PC-3 (cell line): ENCODE measurements around the gene TBC1D30. TPM values are rescaled to one million over a fixed set of nuclear protein-coding genes. Genes with fewer than 3 reads are reported as not detected.

Experiments
- ATAC-seq: fragments of 200-7000 bp; cut with Tn5 transposase; 2 replicates; pipeline ENCODE4 v1.9.1; 2020; ENCODE audit warnings: mild to moderate bottlenecking, moderate library complexity
- BruUV-seq: library from RNA; stranded (reverse); fragments of 400-500 nt; replicated peaks from 2 replicates; lab custom pipeline; 2021; lab: Mats Ljungman, UMichigan
- CTCF ChIA-PET: fragments of 300-600 bp; sonication (Branson Sonifier 250); formaldehyde crosslinking; loops from one replicate; lab custom pipeline; 2022; ENCODE audit warnings: antibody characterized with exemption; lab: Charles Lee
- POLR2A ChIA-PET: fragments of 300-600 bp; sonication (Branson Sonifier 250); formaldehyde crosslinking; loops from one replicate; lab custom pipeline; 2022; ENCODE audit warnings: antibody characterized with exemption; ENCODE audit not compliant: unreplicated experiment; lab: Charles Lee
- DNase-seq: peaks from one replicate; pipeline ENCODE4 v3.0.0-alpha.2; 2015
- H2AFZ ChIP-seq: fragments of 300-600 bp; sonication (generic); 2 replicates; pipeline ENCODE4 v1.6.0; 2016; ENCODE audit warnings: antibody characterized with exemption, low read length
- H3F3A ChIP-seq: fragments of 300-600 bp; sonication (generic); one replicate; pipeline ENCODE4 v1.6.0; 2017; ENCODE audit warnings: antibody characterized with exemption, low read length, control low read depth, mild to moderate bottlenecking; ENCODE audit not compliant: unreplicated experiment
- H3K27ac ChIP-seq: fragments of 300-600 bp; sonication (generic); 2 replicates; pipeline ENCODE4 v1.5.1; 2016; ENCODE audit warnings: mild to moderate bottlenecking, low read length
- H3K27me3 ChIP-seq: fragments of 300-600 bp; sonication (generic); 2 replicates; pipeline ENCODE4 v1.6.1; 2016; ENCODE audit warnings: low read length, mixed read lengths
- H3K36me3 ChIP-seq: fragments of 300-600 bp; sonication (generic); 2 replicates; pipeline ENCODE4 v1.6.1; 2016; ENCODE audit warnings: low read depth, mixed run types, low read length, mixed read lengths
- H3K4me1 ChIP-seq: fragments of 300-600 bp; sonication (generic); 2 replicates; pipeline ENCODE4 v1.5.1; 2016; ENCODE audit warnings: low read length; ENCODE audit not compliant: insufficient read depth
- H3K4me2 ChIP-seq: fragments of 300-600 bp; sonication (generic); 2 replicates; pipeline ENCODE4 v1.6.0; 2016; ENCODE audit warnings: low read length
- H3K4me3 ChIP-seq: fragments of 300-600 bp; sonication (generic); 2 replicates; pipeline ENCODE4 v1.5.1; 2016; ENCODE audit warnings: mild to moderate bottlenecking, low read length, mixed read lengths
- H3K79me2 ChIP-seq: fragments of 300-600 bp; sonication (generic); 2 replicates; pipeline ENCODE4 v1.6.1; 2017; ENCODE audit warnings: low read length, mixed read lengths
- H3K9ac ChIP-seq: fragments of 300-600 bp; sonication (generic); 2 replicates; pipeline ENCODE4 v1.6.0; 2016; ENCODE audit warnings: mild to moderate bottlenecking, low read length
- H3K9me2 ChIP-seq: fragments of 300-600 bp; sonication (generic); replicated peaks from 2 replicates; pipeline ENCODE4 v1.6.1; 2016; ENCODE audit warnings: mixed run types, low read length, mixed read lengths
- H3K9me3 ChIP-seq: fragments of 300-600 bp; sonication (generic); 2 replicates; pipeline ENCODE4 v1.6.1; 2016; ENCODE audit warnings: low read length, mixed read lengths
- H4K20me1 ChIP-seq: fragments of 300-600 bp; sonication (generic); 2 replicates; pipeline ENCODE4 v1.6.1; 2016; ENCODE audit warnings: low read length, mixed read lengths
- CTCF ChIP-seq: fragments of 300-600 bp; sonication (generic); conservative IDR thresholded peaks from 2 replicates; pipeline ENCODE4 v1.5.1; 2017; ENCODE audit warnings: antibody characterized with exemption, low read depth, mild to moderate bottlenecking, low read length
- EZH2 ChIP-seq: fragments of 300-600 bp; sonication (generic); IDR thresholded peaks from one replicate; pipeline ENCODE4 v1.6.1; 2017; ENCODE audit warnings: antibody characterized with exemption, mild to moderate bottlenecking, low read length; ENCODE audit not compliant: unreplicated experiment
- EZH2phosphoT487 ChIP-seq: fragments of 300-600 bp; sonication (generic); IDR thresholded peaks from 2 replicates; pipeline ENCODE4 v1.6.1; 2018; ENCODE audit warnings: mild to moderate bottlenecking, antibody characterized with exemption, low read length, borderline replicate concordance
- intact Hi-C: fragments of 100-400 bp; cut with micrococcal nuclease; formaldehyde crosslinking; loops from 2 replicates; pipeline ENCODE4 v1.9.0; 2023
- total RNA-seq: library from RNA; depleted of rRNA; stranded (reverse); fragments of >200 nt; gene quantifications from 2 replicates; pipeline ENCODE4 v1.2.3, GENCODE V29; 2014

The TBC1D30 gene
- total RNA-seq, 1 experiment from 2014 or later, result 16.8 TPM

GRCh38 chr12:64825143-64826021, 935 bp downstream of the TBC1D30 start:
- Histone ChIP-seq H3K36me3 (peaks cover under 1% of the 10 kb centered on the region; the same call in 1 of the 2 replicates), H3K9me2 (no peaks in the 10 kb centered on the region), H3F3A (no peaks in the 10 kb centered on the region), H3K79me2 (no peaks in the 10 kb centered on the region), H4K20me1 (no peaks in the 10 kb centered on the region), H3K27ac (no peak overlapping the region), H3K4me2 (peak overlapping the region; percentile 99), H3K9ac (no peak overlapping the region), H3K4me1 (0 out of 2 replicates have a peak, but pooled peaks cover 4% of the 10 kb centered on the region), H3K27me3 (no peaks in the 10 kb centered on the region), H2AFZ (peak overlapping the region; percentile 91; the same call in 1 of the 2 replicates), H3K4me3 (peak overlapping the region; percentile 73), H3K9me3 (0 out of 2 replicates have a peak, but pooled peaks cover 5% of the 10 kb centered on the region)
- ChIA-PET CTCF (interaction anchor here (0.6 kb wide), 1 partner anchor 43 kb away, joined by 3 read pairs; no protein-coding TSS in a partner anchor), POLR2A (no interaction called here)
- BruUV-seq, result no TSS peak
- TF ChIP-seq EZH2 (no peak), CTCF (no peak), EZH2phosphoT487 (no peak)
- DNase-seq, result no peak
- no peak for ATAC-seq
- intact Hi-C loops, result no loop called here

GRCh38 chr12:64826234-64826633, 1.8 kb downstream of the TBC1D30 start:
- TF ChIP-seq EZH2phosphoT487, result no peak
- no peak for TF ChIP-seq EZH2
- no peak for TF ChIP-seq CTCF
- Histone ChIP-seq H3K4me3 (no peak overlapping the region), H4K20me1 (no peaks in the 10 kb centered on the region), H2AFZ (no peak overlapping the region), H3K27ac (no peak overlapping the region), H3K36me3 (no peaks in the 10 kb centered on the region; the same call in 1 of the 2 replicates), H3K9me2 (no peaks in the 10 kb centered on the region), H3K4me2 (no peak overlapping the region), H3K79me2 (no peaks in the 10 kb centered on the region), H3F3A (no peaks in the 10 kb centered on the region), H3K9me3 (0 out of 2 replicates have a peak, but pooled peaks cover 5% of the 10 kb centered on the region), H3K27me3 (no peaks in the 10 kb centered on the region), H3K9ac (no peak overlapping the region), H3K4me1 (0 out of 2 replicates have a peak, but pooled peaks cover 4% of the 10 kb centered on the region)
- ATAC-seq (no peak), DNase-seq (no peak)
- intact Hi-C loops, result no loop called here
- ChIA-PET POLR2A (no interaction called here), CTCF (no interaction called here)
- no TSS peak for BruUV-seq

- Histone ChIP-seq H3K4me2 (no peak overlapping the region), H3K4me1 (0 out of 2 replicates have a peak, but pooled peaks cover 4% of the 10 kb centered on the region), H4K20me1 (no peaks in the 10 kb centered on the region), H3F3A (no peaks in the 10 kb centered on the region), H3K9me3 (no peaks in the 10 kb centered on the region), H3K79me2 (no peaks in the 10 kb centered on the region), H3K27ac (no peak overlapping the region), H3K9ac (no peak overlapping the region), H3K4me3 (no peak overlapping the region), H3K36me3 (peaks cover 10% of the 10 kb centered on the region; the same call in 1 of the 2 replicates), H2AFZ (no peak overlapping the region), H3K9me2 (no peaks in the 10 kb centered on the region), H3K27me3 (no peaks in the 10 kb centered on the region)
- TF ChIP-seq EZH2 (no peak), EZH2phosphoT487 (no peak), CTCF (no peak)
- intact Hi-C loops, result no loop called here
- no peak for DNase-seq
- ATAC-seq, result no peak
- CTCF ChIA-PET, result no interaction called here
- BruUV-seq, result no TSS peak
- POLR2A ChIA-PET, result no interaction called here
These were observed 4.3 kb downstream of the TBC1D30 start for GRCh38 chr12:64828713-64829112.
